Suprapubic skin (tissue), 4 donors: Measurements from ENCODE around the gene SLC29A2. TPM values are rescaled to one million over a fixed set of nuclear protein-coding genes. Genes with fewer than 3 reads are reported as not detected.

Experiments
- DNase-seq, 2 donors: peaks; one replicate each; pipeline ENCODE4 v3.0.0-alpha.2; 2019; ENCODE audit warnings: low spot score in 2 of 2
- H3K27ac ChIP-seq: fragments of 200-600 bp; sonication (generic); one replicate; pipeline ENCODE4 v1.5.1; 2019
- H3K27me3 ChIP-seq: fragments of 200-600 bp; sonication (generic); one replicate; pipeline ENCODE4 v1.5.1; 2019
- H3K36me3 ChIP-seq: fragments of 200-600 bp; sonication (generic); one replicate; pipeline ENCODE4 v1.5.1; 2019
- H3K4me1 ChIP-seq: fragments of 200-600 bp; sonication (generic); one replicate; pipeline ENCODE4 v1.5.1; 2019
- H3K4me3 ChIP-seq: fragments of 200-600 bp; sonication (generic); one replicate; pipeline ENCODE4 v1.5.1; 2019; ENCODE audit warnings: mild to moderate bottlenecking
- H3K9me3 ChIP-seq: fragments of 200-600 bp; sonication (generic); one replicate; pipeline ENCODE4 v1.5.1; 2019
- EP300 ChIP-seq: sonication (generic); formaldehyde crosslinking; IDR thresholded peaks from one replicate; pipeline ENCODE4 v1.6.1; 2017; ENCODE audit warnings: antibody characterized with exemption
- POLR2A ChIP-seq, 2 donors: fragments of 450-650 bp; IDR thresholded peaks; one replicate each; pipeline ENCODE4 v1.6.1; 2017; ENCODE audit warnings: antibody characterized with exemption in 2 of 2, mild to moderate bottlenecking in 2 of 2, moderate library complexity in 2 of 2
- POLR2AphosphoS5 ChIP-seq, 3 donors: sonication (generic); formaldehyde crosslinking; IDR thresholded peaks; one replicate each; pipeline ENCODE4 v1.6.1; 2017; ENCODE audit warnings: antibody characterized with exemption in 3 of 3
- WGBS: methylation state at CpG from one replicate; pipeline ENCODE4 v1.1.5; 2018; 5-methylcytosine and 5-hydroxymethylcytosine counted together
- total RNA-seq, 4 donors: library from RNA; depleted of rRNA; stranded (reverse); fragments of >200 nt; gene quantifications; one replicate each; pipeline ENCODE4 v1.1.0, GENCODE V29; 2016
- TF ChIP-seq, protein P1 (sequence below), 2 donors: fragments of 200-600 bp in 1 of 2; fragments of 450-650 bp in 1 of 2; sonication (generic) in 1 of 2; IDR thresholded peaks; one replicate each; pipeline ENCODE4 v1.5.1; 2016 to 2019; ENCODE audit warnings: antibody characterized with exemption in 2 of 2, mild to moderate bottlenecking in 1 of 2, moderate library complexity in 1 of 2

SLC29A2 gene
- total RNA-seq, 4 donors from 2014 or later = 2.2 to 4.7 (median 3.9) TPM

DNA sequence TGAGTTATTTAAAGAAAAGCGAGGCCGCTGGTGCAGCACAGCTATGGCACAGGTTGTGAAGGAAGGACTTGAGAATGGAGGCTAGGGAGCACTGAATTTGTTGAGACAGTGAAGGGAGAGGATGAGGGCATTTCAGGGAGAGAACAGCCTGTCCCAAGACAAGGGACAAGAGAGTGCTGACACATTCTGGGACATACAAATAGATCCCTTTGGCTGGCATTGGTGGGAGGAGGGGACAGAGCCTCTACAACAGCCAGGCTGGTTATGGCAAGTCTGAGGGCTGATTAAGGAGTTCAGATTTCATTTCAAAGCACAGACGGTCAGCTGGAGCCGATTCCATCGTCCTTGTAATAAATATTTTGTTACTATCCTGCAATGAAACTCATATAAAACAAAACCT is 1.7 kb upstream of the SLC29A2 start:
- DNase-seq = no peak
- Histone ChIP-seq H3K4me1 (peaks cover 31% of the 10 kb centered on the region), H3K4me3 (no peak overlapping the region), H3K27ac (no peak overlapping the region), H3K36me3 (no peaks in the 10 kb centered on the region), H3K27me3 (peaks cover 14% of the 10 kb centered on the region), H3K9me3 (no peaks in the 10 kb centered on the region)
- 56% methylated on average over 5 of the region's 5 CpGs for WGBS
- TF ChIP-seq EP300 (no peak), POLR2AphosphoS5 (IDR thresholded peaks at IDR 0.05) (no peak), POLR2A (IDR thresholded peaks at IDR 0.05) (no peak)
- TF ChIP-seq, protein P1, sequence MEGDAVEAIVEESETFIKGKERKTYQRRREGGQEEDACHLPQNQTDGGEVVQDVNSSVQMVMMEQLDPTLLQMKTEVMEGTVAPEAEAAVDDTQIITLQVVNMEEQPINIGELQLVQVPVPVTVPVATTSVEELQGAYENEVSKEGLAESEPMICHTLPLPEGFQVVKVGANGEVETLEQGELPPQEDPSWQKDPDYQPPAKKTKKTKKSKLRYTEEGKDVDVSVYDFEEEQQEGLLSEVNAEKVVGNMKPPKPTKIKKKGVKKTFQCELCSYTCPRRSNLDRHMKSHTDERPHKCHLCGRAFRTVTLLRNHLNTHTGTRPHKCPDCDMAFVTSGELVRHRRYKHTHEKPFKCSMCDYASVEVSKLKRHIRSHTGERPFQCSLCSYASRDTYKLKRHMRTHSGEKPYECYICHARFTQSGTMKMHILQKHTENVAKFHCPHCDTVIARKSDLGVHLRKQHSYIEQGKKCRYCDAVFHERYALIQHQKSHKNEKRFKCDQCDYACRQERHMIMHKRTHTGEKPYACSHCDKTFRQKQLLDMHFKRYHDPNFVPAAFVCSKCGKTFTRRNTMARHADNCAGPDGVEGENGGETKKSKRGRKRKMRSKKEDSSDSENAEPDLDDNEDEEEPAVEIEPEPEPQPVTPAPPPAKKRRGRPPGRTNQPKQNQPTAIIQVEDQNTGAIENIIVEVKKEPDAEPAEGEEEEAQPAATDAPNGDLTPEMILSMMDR (IDR thresholded peaks at IDR 0.05) = no peak

DNA sequence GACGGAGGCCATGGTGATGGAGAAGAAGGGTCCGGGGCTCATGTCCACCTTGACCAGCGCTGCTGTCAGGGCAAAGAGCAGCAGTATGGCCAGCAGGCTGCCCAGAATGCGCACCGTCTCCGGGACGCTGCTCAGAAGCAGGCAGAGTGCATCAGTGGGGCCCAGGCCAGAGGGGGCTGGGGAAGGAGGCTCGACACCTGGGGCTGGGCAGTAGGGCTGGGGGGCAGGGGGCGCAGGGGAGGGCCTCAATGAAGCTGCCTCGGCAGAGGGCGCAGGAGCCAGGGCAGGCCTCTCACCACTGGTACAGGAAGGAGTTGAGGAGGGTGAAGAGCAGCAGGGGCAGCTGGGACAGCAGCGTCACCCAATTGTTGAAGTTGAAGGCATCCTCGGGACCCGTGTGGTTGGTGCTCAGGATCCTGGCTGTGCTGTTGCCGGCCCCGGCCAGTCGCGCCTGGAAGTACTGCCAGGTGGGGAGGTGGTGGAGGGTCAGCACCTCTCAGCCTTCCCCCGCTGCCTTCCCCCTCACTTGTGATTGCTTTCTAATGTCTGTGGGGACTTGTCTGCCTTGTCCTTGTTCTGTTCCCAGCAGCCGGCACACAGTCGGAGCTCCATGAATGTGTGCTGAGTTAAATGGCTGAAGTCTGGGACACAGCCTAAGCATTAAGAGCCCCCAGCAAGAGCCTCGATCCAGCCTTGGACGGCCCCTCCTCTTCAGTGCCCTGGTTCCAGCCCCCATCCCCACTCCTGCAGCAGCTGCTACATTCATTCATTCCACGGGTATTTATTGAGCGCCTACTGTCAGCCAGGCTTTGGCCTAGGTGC is 2.3 kb downstream of the SLC29A2 start:
- Histone ChIP-seq H3K9me3 (no peaks in the 10 kb centered on the region), H3K27me3 (peaks cover 11% of the 10 kb centered on the region), H3K36me3 (no peaks in the 10 kb centered on the region), H3K4me3 (no peak overlapping the region), H3K4me1 (peaks cover 31% of the 10 kb centered on the region), H3K27ac (no peak overlapping the region)
- 87% methylated on average over 19 of the region's 25 CpGs for WGBS
- DNase-seq = no peak
- TF ChIP-seq EP300 = no peak
- TF ChIP-seq, protein P1 (IDR thresholded peaks at IDR 0.05) = no peak

DNA sequence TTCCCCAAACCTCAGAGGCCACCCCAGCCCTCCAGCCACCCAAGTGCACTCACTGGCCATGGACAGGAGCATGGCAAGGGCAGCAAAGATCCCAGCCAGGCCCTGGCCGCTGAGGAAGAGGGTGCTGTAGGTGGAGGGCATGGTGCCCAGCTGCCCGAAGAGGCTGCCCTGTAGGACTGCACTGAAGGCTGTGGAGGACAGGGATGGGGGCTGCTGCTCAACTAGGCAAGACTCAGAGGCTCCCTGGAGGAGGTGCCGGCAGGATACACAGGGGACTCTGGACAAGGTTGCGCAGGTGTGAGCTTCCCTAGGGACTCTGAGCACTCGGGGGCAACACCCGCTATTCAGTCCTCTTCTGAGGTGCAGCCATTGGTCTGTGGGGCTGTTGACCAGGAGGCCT is 3.1 kb downstream of the SLC29A2 start:
- peaks cover 28% of the 10 kb centered on the region for H3K4me1 ChIP-seq
- no peak for DNase-seq
- WGBS = 91% methylated on average over 2 of the region's 6 CpGs
- no peak overlapping the region for H3K4me3 ChIP-seq
- no peak overlapping the region for H3K27ac ChIP-seq
- no peaks in the 10 kb centered on the region for H3K36me3 ChIP-seq
- H3K9me3 ChIP-seq = no peaks in the 10 kb centered on the region
- peaks cover 7% of the 10 kb centered on the region for H3K27me3 ChIP-seq
- no peak for TF ChIP-seq EP300
- TF ChIP-seq, protein P1 (IDR thresholded peaks at IDR 0.05) = no peak
- no peak for TF ChIP-seq POLR2A (IDR thresholded peaks at IDR 0.05)
- no peak for TF ChIP-seq POLR2AphosphoS5 (IDR thresholded peaks at IDR 0.05)

DNA sequence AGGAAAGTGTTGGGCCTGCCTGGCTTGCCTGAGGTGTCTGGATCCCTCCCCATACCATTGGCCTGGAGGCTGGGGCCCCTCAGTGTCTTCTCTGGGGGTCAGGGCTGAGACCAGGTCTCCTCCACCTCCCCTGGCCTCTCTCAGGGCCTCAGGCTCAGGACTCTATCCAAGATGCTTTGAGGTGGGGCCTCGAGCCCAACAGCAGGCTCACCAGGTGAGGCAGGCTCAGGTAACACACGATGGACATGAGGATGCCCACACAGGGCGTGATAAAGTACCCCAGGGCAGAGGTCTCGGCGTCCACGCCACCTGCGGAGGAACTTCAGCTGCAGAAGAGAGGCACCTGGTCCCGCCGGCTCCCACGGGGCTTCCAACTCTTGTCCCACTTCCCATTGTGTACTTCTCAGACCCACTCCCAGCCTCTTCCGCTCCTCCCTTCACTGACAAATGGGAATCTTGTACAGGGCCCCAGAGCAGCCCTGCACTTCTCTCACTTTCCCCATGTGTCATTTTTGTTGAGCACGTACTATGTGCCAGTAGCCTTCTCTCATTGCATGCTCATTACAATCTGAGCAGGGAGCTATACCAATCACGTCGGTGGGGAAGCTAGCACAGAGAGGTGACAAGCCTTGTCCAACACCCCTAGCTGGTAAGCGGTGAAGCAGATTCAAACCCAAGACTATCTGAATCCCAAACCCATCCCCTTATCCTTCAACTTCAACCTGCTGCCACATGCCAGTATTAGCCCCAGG is 3.8 kb downstream of the SLC29A2 start:
- Histone ChIP-seq H3K27ac (no peak overlapping the region), H3K36me3 (no peaks in the 10 kb centered on the region), H3K4me1 (peaks cover 23% of the 10 kb centered on the region), H3K27me3 (peaks cover 7% of the 10 kb centered on the region), H3K9me3 (no peaks in the 10 kb centered on the region), H3K4me3 (no peak overlapping the region)
- DNase-seq = no peak
- 82% methylated on average over 15 of the region's 15 CpGs for WGBS
- TF ChIP-seq POLR2A (IDR thresholded peaks at IDR 0.05) = no peak
- no peak for TF ChIP-seq EP300
- TF ChIP-seq, protein P1 (IDR thresholded peaks at IDR 0.05) = no peak
- no peak for TF ChIP-seq POLR2AphosphoS5 (IDR thresholded peaks at IDR 0.05)

DNA sequence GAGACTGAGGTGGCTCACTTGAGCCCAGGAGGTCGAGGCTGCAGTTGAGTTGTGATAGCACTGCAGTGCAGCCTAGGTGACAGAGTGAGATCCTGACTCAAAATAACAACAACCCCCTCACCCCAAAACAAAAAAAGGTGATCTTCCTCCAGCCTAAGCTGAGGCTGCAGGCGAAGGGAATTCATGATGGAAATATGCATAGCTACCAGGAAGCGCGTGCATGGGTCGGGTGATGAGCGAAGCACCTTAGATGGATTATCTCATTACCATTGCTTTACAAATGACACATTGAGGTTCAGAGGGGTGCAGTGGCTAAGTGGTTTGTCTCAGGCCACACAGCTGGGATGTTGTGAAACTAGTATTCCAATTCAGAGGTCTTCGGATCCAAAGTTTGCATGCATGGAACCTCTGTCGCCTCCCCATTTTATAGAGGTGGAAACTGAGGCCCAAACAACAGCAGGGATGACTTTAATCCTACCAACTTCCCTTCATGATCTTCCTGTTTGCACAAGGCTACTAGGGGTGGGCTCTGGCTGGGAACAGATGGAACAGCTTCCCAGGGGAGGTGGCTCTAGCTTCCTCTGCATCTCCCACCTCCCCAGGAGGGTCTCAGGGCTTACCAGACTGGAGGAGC is 4.6 kb downstream of the SLC29A2 start:
- WGBS = 95% methylated on average over 8 of the region's 8 CpGs
- H3K9me3 ChIP-seq = no peaks in the 10 kb centered on the region
- no peak for DNase-seq
- no peak overlapping the region for H3K27ac ChIP-seq
- peaks cover 6% of the 10 kb centered on the region for H3K27me3 ChIP-seq
- no peaks in the 10 kb centered on the region for H3K36me3 ChIP-seq
- H3K4me3 ChIP-seq = no peak overlapping the region
- TF ChIP-seq POLR2AphosphoS5 (IDR thresholded peaks at IDR 0.05) (no peak), EP300 (no peak), POLR2A (IDR thresholded peaks at IDR 0.05) (no peak)
- TF ChIP-seq, protein P1 (IDR thresholded peaks at IDR 0.05) = no peak
- peaks cover 15% of the 10 kb centered on the region for H3K4me1 ChIP-seq
